DOHH2 (cell line): Measurements from ENCODE around the gene TEKT3.

Experiments used
- H3F3A ChIP-seq: fragments of 200-600 bp; sonication (generic), shearing (Covaris generic); 2 replicates; pipeline ENCODE4 v1.6.0; 2016; ENCODE audit warnings: antibody characterized with exemption, mild to moderate bottlenecking; ENCODE audit not compliant: control insufficient read depth, insufficient read depth
- H3K27ac ChIP-seq: fragments of 200-600 bp; sonication (generic); 2 replicates; pipeline ENCODE4 v1.5.1; 2014; ENCODE audit warnings: low read depth, mild to moderate bottlenecking, low read length, moderate library complexity
- H3K27me3 ChIP-seq: fragments of 200-600 bp; sonication (generic); 2 replicates; pipeline ENCODE4 v1.6.1; 2014; ENCODE audit warnings: mild to moderate bottlenecking, low read length, mixed read lengths; ENCODE audit not compliant: control insufficient read depth
- H3K36me3 ChIP-seq: fragments of 200-600 bp; sonication (generic); 2 replicates; pipeline ENCODE4 v1.6.1; 2014; ENCODE audit warnings: mild to moderate bottlenecking, low read length, moderate library complexity, mixed read lengths; ENCODE audit not compliant: control insufficient read depth
- H3K4me1 ChIP-seq: fragments of 200-600 bp; sonication (generic); 2 replicates; pipeline ENCODE4 v1.6.1; 2014; ENCODE audit warnings: mild to moderate bottlenecking, low read length, mixed read lengths; ENCODE audit not compliant: control insufficient read depth
- H3K4me2 ChIP-seq: fragments of 200-600 bp; sonication (generic); 2 replicates; pipeline ENCODE4 v1.6.0; 2014; ENCODE audit warnings: mild to moderate bottlenecking, low read length, moderate library complexity
- H3K4me3 ChIP-seq: fragments of 200-600 bp; sonication (generic); 2 replicates; pipeline ENCODE4 v1.5.1; 2014; ENCODE audit warnings: mild to moderate bottlenecking, low read length, mixed read lengths
- H3K79me2 ChIP-seq: fragments of 200-600 bp; sonication (generic); 2 replicates; pipeline ENCODE4 v1.6.1; 2014; ENCODE audit warnings: mild to moderate bottlenecking, low read length, mixed read lengths; ENCODE audit not compliant: control insufficient read depth
- H3K9me2 ChIP-seq: fragments of 200-600 bp; sonication (generic); replicated peaks from 2 replicates; pipeline ENCODE4 v1.6.1; 2014; ENCODE audit warnings: mild to moderate bottlenecking, low read length, mixed read lengths; ENCODE audit not compliant: control insufficient read depth
- H3K9me3 ChIP-seq: fragments of 200-600 bp; sonication (generic); 2 replicates; pipeline ENCODE4 v1.6.1; 2014; ENCODE audit warnings: antibody characterized with exemption, low read length, mixed read lengths; ENCODE audit not compliant: control insufficient read depth, insufficient read depth
- H4K20me1 ChIP-seq: fragments of 200-600 bp; sonication (generic); 2 replicates; pipeline ENCODE4 v1.6.0; 2014; ENCODE audit warnings: low read depth, mild to moderate bottlenecking, antibody characterized with exemption, low read length, moderate library complexity; ENCODE audit not compliant: control insufficient read depth, insufficient read depth
- EZH2phosphoT487 ChIP-seq: fragments of 200-600 bp; sonication (generic); IDR thresholded peaks from 2 replicates; pipeline ENCODE4 v1.6.1; 2017; ENCODE audit warnings: borderline replicate concordance, mild to moderate bottlenecking, antibody characterized with exemption, low read length, moderate library complexity, mixed read lengths
- TF ChIP-seq, protein P1 (sequence below): fragments of 200-600 bp; sonication (generic); IDR thresholded peaks from one replicate; pipeline ENCODE4 v1.5.1; 2014; ENCODE audit warnings: antibody characterized with exemption, mild to moderate bottlenecking, low read depth, low read length; ENCODE audit not compliant: poor library complexity, severe bottlenecking

The TEKT3 gene

GRCh38 chr17:15269780-15270089 is 71.7 kb downstream of the TEKT3 start:
- Histone ChIP-seq H3K4me3 (no peak overlapping the region), H3K79me2 (no peaks in the 10 kb centered on the region), H3K9me2 (no peaks in the 10 kb centered on the region), H3F3A (no peaks in the 10 kb centered on the region), H3K27me3 (no peaks in the 10 kb centered on the region), H4K20me1 (no peaks in the 10 kb centered on the region), H3K27ac (no peak overlapping the region), H3K36me3 (no peaks in the 10 kb centered on the region), H3K4me1 (no peaks in the 10 kb centered on the region), H3K9me3 (no peaks in the 10 kb centered on the region), H3K4me2 (no peak overlapping the region)
- TF ChIP-seq EZH2phosphoT487: no peak
- TF ChIP-seq, protein P1, sequence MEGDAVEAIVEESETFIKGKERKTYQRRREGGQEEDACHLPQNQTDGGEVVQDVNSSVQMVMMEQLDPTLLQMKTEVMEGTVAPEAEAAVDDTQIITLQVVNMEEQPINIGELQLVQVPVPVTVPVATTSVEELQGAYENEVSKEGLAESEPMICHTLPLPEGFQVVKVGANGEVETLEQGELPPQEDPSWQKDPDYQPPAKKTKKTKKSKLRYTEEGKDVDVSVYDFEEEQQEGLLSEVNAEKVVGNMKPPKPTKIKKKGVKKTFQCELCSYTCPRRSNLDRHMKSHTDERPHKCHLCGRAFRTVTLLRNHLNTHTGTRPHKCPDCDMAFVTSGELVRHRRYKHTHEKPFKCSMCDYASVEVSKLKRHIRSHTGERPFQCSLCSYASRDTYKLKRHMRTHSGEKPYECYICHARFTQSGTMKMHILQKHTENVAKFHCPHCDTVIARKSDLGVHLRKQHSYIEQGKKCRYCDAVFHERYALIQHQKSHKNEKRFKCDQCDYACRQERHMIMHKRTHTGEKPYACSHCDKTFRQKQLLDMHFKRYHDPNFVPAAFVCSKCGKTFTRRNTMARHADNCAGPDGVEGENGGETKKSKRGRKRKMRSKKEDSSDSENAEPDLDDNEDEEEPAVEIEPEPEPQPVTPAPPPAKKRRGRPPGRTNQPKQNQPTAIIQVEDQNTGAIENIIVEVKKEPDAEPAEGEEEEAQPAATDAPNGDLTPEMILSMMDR: no peak

- no peaks in the 10 kb centered on the region for H3K36me3 ChIP-seq
- no peak overlapping the region for H3K27ac ChIP-seq
- H3K4me2 ChIP-seq: no peak overlapping the region
- H3F3A ChIP-seq: no peaks in the 10 kb centered on the region
- no peak overlapping the region for H3K4me3 ChIP-seq
- H3K9me2 ChIP-seq: no peaks in the 10 kb centered on the region
- no peak for TF ChIP-seq EZH2phosphoT487
- TF ChIP-seq, protein P1: no peak
- no peaks in the 10 kb centered on the region for H3K79me2 ChIP-seq
- no peaks in the 10 kb centered on the region for H3K4me1 ChIP-seq
- H4K20me1 ChIP-seq: no peaks in the 10 kb centered on the region
- no peaks in the 10 kb centered on the region for H3K27me3 ChIP-seq
- no peaks in the 10 kb centered on the region for H3K9me3 ChIP-seq
Observed at GRCh38 chr17:15269087-15269779, 72.2 kb downstream of the TEKT3 start.

DNA sequence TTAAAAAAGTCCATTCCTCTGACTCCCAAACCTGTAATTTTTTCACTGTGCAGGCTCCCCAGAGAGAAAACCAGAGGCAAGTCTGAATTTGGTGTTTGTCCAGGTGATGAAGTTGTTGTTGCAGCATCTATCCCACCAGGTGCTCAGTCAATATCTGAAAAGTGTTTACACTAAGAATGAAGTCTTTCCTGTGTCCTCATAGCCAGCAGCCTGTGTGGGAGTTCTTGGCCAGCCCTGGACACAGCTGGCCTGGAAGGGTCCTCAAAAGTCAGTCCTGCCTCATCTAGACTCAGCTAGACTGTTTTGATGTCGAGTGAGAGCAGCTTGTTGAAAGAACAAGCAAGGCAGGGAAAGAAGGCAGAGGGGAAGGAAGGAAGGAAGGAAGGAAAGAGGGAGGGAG is 72.9 kb downstream of the TEKT3 start:
- H3K4me1 ChIP-seq: no peaks in the 10 kb centered on the region
- H3K9me2 ChIP-seq: no peaks in the 10 kb centered on the region
- no peaks in the 10 kb centered on the region for H4K20me1 ChIP-seq
- TF ChIP-seq EZH2phosphoT487: no peak
- TF ChIP-seq, protein P1: no peak
- H3K27me3 ChIP-seq: no peaks in the 10 kb centered on the region
- H3K36me3 ChIP-seq: no peaks in the 10 kb centered on the region
- H3F3A ChIP-seq: no peaks in the 10 kb centered on the region
- H3K27ac ChIP-seq: no peak overlapping the region
- no peaks in the 10 kb centered on the region for H3K9me3 ChIP-seq
- no peak overlapping the region for H3K4me3 ChIP-seq
- no peaks in the 10 kb centered on the region for H3K79me2 ChIP-seq
- H3K4me2 ChIP-seq: no peak overlapping the region

DNA sequence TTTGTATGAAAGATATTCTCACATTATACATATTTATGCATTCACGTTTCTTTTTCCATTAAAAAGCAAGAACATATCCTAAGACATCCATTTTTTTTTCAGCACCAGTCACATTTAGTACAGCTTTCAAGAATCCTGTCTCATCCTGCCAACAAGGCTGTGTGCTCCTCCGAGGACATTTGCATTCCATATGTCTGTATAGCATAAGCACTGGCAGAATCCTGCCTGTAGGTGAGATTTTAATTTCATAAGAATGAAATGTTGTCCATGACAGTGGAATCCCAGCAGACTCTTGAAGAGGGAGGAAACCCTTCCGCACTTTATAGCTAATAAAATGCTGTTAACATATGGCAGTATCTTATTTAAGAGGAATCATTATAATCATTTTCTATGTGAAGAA is 73.4 kb downstream of the TEKT3 start:
- Histone ChIP-seq H3K4me1 (no peaks in the 10 kb centered on the region), H3K79me2 (no peaks in the 10 kb centered on the region), H3K27me3 (no peaks in the 10 kb centered on the region), H3K9me2 (no peaks in the 10 kb centered on the region), H3K4me2 (no peak overlapping the region), H3K27ac (no peak overlapping the region), H4K20me1 (no peaks in the 10 kb centered on the region), H3K4me3 (no peak overlapping the region), H3K36me3 (no peaks in the 10 kb centered on the region), H3F3A (no peaks in the 10 kb centered on the region), H3K9me3 (no peaks in the 10 kb centered on the region)
- no peak for TF ChIP-seq EZH2phosphoT487
- TF ChIP-seq, protein P1: no peak
